Choroid plexus epithelial cell (primary cell): Measurements from ENCODE around the gene DPPA5.
"Not testable (repeated sequence)": the region's sequence is repeated elsewhere in the genome, so short reads cannot be mapped to it uniquely, and the experiment has no call there.

ENCODE experiments used
- DNase-seq: peaks from one replicate; pipeline ENCODE4 v3.0.0-alpha.2; 2010; ENCODE audit warnings: low read depth
- H3K4me3 ChIP-seq: 2 replicates; pipeline ENCODE4 v1.5.1; 2011; ENCODE audit warnings: low read depth, mild to moderate bottlenecking, control low read depth, low read length, moderate library complexity
- TF ChIP-seq, protein P1 (sequence below): conservative IDR thresholded peaks from 2 replicates; pipeline ENCODE4 v1.5.1; 2011; ENCODE audit warnings: low read depth, mild to moderate bottlenecking, control low read depth, inconsistent platforms, low read length, moderate library complexity

Gene DPPA5, protein sequence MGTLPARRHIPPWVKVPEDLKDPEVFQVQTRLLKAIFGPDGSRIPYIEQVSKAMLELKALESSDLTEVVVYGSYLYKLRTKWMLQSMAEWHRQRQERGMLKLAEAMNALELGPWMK

DNA sequence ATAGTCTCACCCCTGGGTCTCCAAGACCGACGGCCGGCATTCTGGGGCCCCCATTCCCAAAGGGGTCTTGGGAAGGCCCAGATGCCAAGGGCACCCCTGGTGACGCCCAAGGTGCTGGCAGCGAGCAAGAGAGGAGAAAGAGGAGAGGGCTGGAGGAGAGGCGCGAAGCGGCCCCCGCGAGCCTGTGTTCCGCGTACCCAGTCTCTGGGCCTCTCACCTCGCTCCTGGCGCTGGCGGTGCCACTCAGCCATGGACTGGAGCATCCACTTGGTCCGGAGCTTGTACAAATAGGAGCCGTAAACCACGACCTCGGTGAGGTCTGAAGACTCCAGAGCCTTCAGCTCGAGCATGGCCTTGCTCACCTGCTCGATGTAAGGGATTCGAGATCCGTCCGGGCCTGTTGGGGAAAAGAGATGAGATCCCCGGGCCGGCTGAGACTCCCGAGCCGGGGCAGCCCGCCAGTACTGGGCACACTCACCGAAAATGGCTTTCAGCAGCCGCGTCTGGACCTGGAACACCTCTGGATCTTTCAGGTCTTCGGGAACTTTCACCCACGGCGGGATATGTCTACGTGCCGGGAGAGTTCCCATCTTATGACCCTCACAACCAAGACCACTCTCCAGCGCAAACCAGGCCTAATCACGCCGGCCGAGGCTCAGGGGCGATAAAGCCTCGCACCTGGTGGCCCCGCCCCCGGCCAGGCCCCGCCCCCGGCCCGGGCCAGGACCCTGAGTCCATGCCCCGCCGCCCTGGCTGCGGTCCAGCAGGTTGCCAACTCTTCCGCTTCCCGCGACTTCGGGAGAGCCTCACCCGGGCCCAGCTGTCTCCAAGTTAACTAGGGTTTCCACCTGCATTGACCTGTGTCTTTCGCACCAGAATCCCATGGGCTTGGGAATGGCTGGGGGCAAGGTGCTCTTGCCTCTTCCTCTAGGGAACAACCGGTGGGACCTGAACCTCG, at the start of gene DPPA5:
Gene DPPA5, minus strand, starts transcription at position 641 of the 958 bp plus-strand sequence. Its CDS starts 51 bp downstream, at position 590.
- H3K4me3 ChIP-seq = no peak within 1 kb of the TSS
- DNase-seq = no peak
- TF ChIP-seq, protein P1, sequence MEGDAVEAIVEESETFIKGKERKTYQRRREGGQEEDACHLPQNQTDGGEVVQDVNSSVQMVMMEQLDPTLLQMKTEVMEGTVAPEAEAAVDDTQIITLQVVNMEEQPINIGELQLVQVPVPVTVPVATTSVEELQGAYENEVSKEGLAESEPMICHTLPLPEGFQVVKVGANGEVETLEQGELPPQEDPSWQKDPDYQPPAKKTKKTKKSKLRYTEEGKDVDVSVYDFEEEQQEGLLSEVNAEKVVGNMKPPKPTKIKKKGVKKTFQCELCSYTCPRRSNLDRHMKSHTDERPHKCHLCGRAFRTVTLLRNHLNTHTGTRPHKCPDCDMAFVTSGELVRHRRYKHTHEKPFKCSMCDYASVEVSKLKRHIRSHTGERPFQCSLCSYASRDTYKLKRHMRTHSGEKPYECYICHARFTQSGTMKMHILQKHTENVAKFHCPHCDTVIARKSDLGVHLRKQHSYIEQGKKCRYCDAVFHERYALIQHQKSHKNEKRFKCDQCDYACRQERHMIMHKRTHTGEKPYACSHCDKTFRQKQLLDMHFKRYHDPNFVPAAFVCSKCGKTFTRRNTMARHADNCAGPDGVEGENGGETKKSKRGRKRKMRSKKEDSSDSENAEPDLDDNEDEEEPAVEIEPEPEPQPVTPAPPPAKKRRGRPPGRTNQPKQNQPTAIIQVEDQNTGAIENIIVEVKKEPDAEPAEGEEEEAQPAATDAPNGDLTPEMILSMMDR = no peak

DNA sequence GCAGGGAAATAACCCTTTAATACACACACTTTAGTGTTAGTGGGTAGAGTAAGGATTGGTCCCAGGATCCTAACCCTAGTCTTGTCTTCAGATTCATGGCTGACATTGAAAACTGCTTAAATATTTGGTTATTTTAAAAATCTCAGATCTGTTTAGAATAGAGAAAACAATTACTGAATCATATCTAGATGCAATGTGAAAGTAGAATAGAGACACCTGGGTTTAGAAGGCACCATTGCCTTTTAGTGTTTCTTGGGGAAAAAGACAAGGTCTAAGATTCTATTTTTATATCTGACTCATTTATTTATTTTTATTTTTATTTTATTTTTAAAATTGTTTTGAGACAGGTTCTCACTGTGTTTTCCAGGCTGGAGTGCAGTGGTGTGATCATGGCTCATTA, 46.6 kb upstream of the DPPA5 start:
- no peak overlapping the region for H3K4me3 ChIP-seq
- TF ChIP-seq, protein P1 = no peak
- no peak for DNase-seq

DNA sequence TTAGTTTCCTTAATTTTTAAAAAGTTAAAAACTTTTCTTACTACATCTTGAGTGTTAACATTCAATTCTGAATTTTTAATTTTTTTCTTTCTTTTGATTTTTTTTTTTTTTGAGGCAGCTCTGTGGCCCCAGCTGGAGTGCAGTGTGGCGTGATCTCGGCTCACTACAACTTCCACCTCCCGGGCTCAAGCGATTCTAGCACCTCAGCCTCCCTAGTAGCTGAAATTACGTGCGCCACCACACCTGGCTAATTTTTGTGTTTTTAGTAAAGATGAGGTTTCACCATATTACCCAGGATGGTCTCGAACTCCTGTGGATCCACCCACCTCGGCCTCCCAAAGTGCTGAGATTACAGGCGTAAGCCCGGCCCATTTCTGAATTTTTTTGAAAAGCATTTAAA, 41.8 kb upstream of the DPPA5 start:
- H3K4me3 ChIP-seq = no peak overlapping the region
- TF ChIP-seq, protein P1 = no peak
- no peak for DNase-seq

DNA sequence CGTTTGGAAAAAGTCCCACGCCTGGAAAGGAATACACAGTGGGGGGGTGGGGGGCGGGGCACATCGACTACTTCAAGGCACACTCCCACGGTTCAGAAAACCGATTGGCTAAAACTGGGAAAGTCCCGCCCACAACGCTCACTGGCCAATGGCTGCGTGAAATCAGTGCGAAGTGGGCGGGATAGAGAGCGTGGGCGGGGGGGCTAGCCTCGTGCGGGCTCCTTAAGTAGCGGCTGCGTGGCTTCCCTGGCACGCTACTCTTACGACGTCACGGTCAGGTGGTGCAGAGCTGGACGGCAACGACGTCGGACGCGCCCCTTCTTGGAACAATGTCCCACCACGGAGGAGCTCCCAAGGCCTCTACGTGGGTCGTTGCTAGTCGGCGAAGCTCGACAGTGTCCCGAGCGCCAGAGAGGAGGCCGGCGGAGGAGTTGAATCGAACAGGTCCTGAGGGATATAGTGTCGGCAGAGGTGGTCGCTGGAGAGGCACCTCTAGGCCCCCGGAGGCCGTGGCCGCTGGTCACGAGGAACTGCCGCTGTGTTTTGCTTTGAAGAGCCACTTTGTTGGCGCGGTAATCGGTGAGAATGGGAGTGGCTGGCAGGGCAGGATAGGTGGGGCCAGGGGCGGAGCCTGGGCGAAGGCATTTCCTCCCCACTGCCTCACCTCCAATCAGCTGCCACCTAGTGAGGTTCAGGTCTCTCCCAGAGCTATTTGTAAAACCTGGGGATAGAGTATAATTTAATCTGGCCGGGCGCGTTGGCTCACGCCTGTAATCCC, 40.7 kb upstream of the DPPA5 start, which contains the start of gene DDX43:
Gene DDX43, plus strand, starts transcription at position 252 of the 778 bp plus-strand sequence. Its CDS starts 78 bp downstream, at position 330.
- H3K4me3 ChIP-seq = peak within 1 kb of the TSS; percentile 58

DNA sequence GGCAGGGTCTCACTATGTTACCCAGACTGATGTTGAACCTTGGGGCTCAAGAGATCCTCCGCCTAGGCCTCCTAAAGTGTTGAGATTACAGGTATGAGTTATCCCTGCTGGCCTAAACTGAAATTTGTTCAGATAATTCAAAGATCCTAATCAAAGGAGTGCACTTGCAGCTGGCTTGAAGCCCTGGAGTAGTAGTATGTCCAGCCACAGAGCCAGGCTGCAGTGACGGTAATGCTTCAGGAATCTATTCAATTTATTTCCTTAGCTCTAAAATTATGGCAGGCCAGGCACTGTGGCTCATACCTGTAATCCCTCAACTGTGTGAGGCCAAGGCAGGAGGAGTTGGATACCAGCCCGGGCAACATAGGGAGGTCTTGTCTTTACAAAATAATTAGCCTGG, 39.2 kb upstream of the DPPA5 start:
- peak; percentile 11 for DNase-seq
- TF ChIP-seq, protein P1 = no peak
- no peak overlapping the region for H3K4me3 ChIP-seq

More for the DNA sequence above, 40.7 kb upstream of the DPPA5 start, which contains the start of gene DDX43:
- DNase-seq = peak; percentile 82
- TF ChIP-seq, protein P1 = no peak

DNA sequence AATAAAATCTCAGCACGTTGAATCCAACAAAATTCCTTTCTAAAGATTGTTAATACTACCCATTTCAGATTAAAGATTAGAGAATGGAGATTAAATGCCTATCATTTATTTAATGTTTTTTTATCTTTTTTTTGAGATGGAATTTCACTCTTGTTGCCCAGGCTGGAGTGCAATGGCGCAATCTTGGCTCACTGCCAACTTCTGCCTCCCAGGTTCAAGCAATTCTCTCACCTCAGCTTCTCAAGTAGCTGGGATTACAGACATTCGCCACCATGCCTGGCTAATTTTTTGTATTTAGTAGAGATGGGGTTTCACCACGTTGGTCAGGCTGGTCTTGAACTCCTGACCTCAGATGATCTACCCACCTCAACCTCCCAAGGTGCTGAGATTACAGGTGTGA, 38.1 kb upstream of the DPPA5 start:
- not testable (repeated sequence) for H3K4me3 ChIP-seq, DNase-seq

DNA sequence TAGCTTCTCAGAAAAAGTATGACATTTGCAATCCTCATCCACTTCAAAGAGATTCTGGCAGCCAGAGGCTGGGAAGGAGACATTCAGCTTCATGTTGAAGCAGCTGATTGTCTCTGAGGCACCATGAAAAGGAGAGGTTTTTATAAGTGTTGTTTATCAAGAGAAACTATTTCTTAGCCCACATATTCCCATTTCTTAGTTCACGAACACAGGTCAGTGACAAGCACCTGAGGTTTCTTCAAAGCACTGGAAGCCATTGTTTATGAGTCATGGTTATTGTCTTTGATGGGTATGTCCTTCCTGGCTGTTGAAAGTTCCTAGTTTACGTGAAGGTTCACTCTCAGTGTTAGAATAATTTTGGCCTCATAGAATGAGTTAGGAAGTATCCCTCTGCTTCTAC, 37.6 kb upstream of the DPPA5 start:
- no peak for DNase-seq
- H3K4me3 ChIP-seq = no peak overlapping the region
- TF ChIP-seq, protein P1 = no peak
